HTERT RPE-1 (cell line): ENCODE data around the gene MFSD1.

Experiments used
- in situ Hi-C: fragments of 300-500 bp; cut with MboI; formaldehyde crosslinking; loops from 4 replicates; pipeline ENCODE4 v1.14.3; 2020; ENCODE audit warnings: low sequenced_read_pairs

MFSD1 gene

DNA sequence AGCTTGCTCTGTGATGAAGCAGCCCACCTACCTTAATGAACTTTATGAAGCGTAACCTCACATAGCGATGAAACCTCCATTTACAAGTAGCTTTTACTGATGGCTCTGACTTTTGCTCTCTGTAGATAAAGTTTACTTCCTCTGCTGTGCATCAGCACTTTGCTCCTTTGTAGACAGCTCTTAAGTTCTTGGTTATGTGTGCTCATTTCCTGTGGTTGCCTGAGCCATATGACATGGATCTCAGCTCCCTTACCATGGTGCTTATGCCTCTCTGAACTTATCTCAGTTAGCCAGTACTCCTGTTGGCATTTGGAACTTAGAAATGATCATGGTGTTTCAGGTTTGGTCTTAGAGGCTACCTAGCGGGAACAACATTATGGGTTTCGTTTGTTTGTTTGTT, 7.8 kb downstream of the MFSD1 start:
- in situ Hi-C loops = no loop called here

DNA sequence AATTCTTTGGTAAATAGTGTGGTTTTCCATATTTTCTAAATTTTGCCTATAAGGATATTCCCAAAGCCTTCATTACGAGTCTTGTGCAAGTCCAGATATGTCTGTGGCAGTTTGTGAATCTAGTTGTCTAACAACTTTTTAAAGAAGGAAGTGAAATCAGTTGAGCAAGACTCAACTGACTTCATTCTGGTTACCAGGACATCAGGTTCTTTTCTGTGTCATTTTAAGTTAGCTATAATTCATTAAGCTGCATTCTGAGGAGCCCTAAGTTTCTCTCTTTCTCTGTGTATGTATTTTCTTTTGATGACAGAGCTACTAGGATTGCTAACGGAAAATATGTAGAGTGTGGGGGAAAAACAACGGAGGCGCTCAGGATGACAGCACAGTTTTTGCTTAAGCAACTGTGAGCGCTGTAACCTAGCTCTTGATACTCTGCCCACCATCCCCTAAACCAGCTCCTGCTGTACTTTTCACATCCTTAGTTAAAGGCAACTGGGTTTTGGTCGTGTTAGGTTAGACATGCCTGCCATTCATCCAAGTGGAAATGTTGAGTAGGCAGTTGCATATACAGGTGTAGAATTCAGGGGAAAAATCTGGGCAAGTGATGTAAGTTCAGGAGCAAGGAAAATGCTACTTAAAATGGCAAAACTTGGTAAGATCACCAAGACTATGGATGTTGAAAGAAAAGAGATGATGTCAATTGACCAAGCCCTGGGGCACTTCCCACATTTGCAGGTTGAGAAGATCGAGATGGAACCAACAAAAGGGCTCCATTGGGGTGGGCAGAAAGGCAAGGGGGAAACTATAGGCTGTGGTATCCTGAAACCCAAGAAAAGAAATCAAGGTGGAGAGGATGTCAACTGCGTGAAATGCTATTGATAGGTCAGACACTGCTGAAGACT, 9.2 kb downstream of the MFSD1 start:
- in situ Hi-C loops = no loop called here

DNA sequence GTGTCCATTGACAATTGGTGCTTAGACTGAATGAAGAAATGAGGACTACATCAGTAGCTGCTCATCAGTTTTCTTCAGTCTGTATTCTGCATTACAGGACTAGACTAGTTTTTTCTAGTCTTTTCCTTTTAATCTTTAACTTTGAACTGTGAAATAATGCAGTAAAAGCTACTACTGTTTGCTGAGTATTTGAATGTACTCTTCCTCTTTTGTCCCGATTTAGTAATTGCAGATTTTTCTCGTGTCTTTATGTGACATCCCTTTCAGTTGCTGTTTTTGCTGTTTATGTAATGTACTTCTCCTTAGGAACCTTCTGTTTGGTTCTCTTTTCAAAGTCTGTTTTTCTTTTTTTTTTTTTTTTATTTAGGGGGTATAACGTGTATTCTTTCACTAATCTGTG, 17.4 kb downstream of the MFSD1 start:
- in situ Hi-C loops = no loop called here

DNA sequence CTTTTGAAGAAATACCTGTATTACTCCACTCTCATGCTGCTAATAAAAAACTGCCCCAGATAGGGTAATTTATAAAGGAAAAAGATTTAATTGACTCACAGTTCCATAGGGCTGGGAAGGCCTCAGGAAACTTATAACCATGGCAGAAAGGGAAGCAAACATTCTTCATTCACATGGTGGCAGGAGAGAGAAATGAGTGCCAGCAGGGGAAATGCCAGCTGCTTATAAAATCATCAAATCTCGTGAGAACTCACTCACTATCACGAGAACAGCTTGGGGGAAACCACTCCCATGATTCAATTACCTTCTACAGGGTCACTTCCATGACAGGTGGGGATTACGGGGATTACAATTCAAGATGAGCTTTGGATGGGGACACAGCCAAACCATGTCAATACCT, 18.7 kb downstream of the MFSD1 start:
- in situ Hi-C loops = no loop called here

DNA sequence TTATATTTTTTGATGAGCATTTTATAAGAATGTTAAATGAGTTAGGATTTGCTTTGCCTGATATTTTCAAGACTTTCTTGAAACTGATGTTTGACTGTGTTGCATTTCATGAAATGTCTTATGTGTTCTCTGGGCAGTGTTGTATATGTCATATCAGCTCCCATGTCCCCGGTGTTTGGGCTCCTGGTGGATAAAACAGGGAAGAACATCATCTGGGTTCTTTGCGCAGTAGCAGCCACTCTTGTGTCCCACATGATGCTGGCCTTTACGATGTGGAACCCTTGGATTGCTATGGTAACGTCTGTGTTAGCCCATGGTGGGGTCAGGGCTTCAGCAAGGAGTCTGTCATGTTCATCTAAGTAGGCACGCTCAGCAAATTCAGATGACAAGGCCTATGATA, 20.0 kb downstream of the MFSD1 start:
- in situ Hi-C loops = no loop called here

DNA sequence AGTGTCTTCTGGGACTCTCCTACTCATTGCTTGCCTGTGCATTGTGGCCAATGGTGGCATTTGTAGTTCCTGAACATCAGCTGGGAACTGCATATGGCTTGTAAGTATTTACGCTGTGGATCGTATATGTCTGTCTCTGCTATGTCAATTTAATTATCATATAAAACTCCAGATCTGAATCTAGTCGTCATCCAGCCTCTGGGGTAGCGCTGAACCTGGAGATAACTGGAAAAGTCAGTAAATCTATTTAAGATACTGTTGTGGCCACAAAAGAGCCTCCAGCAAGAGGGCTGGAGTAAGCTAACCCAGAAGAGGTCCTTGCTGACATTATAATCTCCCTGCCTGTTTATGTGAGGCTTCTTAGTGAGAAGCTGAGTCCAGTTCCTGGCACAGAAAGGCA, 21.6 kb downstream of the MFSD1 start:
- in situ Hi-C loops = no loop called here

DNA sequence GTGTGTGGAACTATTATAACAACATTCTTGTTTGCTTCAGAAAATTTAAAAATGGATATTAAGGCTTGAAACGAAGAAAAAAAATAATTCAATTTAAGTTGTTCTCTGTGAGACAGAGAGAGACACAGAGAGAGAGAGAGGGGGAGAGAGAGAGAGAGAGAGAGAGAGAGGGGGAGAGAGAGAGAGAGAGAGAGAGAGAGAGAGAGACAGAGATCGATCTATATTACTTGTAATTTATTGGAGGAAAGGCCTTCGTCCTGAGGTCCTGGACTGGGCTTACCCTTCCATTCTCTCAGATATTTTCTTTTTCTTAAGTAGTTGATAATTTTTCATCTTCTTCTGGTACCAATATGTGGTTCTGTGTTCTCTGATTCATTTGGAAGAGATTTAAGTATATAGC, 25.9 kb downstream of the MFSD1 start:
- in situ Hi-C loops = loop anchor here (25.0 kb wide), 1 partner anchor 435 kb away; no protein-coding TSS in a partner anchor

DNA sequence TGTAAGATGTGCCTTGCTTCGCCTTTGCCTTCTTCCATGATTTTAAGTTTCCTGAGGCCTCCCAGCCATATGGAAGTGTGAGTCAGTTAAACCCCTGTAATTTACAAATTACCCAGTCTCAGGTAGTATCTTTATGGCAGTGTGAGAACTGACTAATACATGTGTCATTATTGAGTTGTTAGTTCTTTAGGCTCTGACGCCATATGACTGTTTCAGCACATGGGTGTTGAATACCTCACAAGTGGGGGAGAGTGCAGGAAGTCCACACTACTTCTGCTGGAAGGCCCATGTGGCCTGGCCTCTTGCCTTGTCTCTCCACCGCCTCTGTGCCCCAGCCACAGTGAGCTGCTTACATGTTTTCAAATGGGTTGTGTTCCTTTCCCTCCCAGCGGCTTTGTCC, 28.5 kb downstream of the MFSD1 start:
- in situ Hi-C loops = loop anchor here (25.0 kb wide), 1 partner anchor 432 kb away; no protein-coding TSS in a partner anchor

DNA sequence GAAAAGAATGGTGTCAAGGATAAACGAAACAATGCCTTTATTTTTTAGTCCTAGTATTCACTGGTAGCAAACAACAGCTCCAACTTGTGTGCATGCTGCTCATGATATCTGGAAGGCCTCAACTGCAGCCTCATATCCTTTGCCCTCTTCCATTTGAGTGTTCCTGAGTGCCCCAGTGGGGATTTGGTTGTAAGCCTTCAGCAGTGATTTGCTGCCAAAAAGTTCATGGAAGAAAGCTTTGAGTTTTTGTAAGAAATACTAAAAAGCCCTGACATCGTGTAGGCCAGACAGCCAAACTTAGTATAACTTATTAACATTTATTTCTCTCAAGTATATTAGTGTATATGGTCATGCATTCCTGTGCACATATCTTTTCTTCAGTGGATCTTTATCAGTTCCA, 30.0 kb downstream of the MFSD1 start:
- in situ Hi-C loops = loop anchor here (25.0 kb wide), 1 partner anchor 430 kb away; no protein-coding TSS in a partner anchor

DNA sequence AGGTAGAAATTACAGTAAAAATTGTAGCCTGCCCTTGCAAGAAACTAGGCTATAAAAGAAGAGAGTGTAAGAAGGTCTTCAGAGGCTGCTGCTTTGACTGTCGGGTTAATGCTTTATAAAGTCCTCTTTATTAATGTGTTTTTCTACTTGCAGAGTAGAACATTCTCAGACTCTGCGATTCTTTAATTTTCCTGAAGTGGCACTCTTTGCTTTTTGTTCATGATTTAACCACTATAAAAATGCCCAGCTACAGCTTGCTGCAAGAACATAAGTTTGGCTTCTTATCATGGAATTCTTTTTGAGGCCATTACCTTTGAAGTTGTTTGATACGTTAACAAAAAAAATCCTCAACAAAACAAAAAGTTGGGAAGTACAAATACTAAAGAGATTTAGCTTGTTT, 33.8 kb downstream of the MFSD1 start:
- in situ Hi-C loops = loop anchor here (25.0 kb wide), 1 partner anchor 427 kb away; no protein-coding TSS in a partner anchor

DNA sequence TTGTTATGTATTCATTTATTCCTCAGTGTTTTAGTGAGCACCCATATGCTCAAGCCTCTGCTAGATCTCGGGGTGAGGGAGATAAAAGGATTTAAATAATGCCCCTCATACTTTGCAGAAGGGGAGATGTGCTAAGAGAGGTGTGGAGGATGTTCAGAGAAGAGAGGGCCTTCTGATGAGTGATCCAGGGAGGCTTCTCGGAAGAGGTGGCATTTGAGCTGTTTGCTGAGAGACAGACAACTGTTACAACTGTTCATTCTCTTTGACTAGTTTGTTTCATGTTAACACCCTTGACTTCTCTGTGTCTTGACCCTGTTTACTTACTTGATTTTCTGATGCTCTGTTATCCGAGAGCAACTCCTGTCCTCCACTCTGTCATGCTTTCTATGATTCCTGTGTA, 34.5 kb downstream of the MFSD1 start:
- in situ Hi-C loops = loop anchor here (25.0 kb wide), 1 partner anchor 426 kb away; no protein-coding TSS in a partner anchor

DNA sequence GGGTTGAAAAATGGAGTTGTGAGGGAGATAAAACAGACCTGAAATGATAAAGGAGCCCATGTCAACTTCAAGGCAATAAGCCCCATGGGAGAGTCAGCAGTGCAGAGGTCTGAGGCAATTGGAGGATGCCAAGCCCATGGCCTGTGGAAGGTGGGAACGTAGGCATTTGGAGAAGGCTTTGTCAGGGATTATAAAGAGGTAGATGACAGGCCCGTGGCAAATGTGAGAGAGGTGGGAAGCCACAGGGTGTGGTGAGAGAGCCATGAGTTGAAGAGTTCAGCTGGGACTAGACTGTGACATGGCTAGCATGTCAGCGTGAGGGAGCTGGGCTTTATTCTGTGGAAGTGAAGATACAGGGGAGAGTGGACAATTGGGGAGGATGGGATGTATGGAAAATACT, 35.4 kb downstream of the MFSD1 start:
- in situ Hi-C loops = loop anchor here (25.0 kb wide), 1 partner anchor 425 kb away; no protein-coding TSS in a partner anchor

DNA sequence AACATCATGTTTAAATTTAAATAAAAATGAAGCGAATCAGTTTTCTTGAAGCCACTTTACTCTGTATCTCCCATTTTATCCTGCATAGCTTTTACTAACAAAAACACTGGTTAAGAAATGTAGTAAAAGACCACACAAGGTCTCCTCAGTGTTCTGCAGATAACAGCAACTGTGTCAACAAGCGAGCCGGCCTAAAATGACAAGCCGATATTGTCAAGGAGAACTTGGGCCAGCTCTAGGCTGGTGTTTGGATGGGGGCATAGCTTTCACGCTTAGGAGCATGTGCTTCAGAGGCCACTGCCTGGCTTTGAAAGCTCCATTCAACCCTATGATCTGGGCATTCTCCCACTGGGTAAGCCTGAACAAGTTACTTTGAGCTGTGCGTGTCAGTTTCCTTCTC, 38.1 kb downstream of the MFSD1 start:
- in situ Hi-C loops = loop anchor here (25.0 kb wide), 1 partner anchor 422 kb away; no protein-coding TSS in a partner anchor

DNA sequence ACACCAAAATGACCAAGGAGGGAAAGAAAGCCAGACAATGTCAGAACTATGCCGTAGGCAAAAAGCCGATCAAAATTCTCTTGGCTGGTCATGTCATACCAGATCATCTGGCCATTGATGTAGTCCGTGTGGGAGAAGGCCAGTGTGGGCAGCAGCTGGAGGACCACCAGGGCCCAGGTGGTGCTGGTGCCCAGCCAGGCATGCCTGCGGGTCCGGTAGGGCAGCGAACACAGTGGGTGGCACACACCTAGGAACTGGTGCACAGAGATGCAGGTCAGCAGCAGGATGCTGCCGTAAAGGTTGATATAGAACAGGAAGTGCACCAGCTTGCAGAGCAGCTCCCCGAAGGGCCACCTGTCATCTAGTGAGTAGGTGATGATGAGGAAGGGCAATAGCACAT, 39.5 kb downstream of the MFSD1 start:
- in situ Hi-C loops = loop anchor here (25.0 kb wide), 1 partner anchor 421 kb away; no protein-coding TSS in a partner anchor

DNA sequence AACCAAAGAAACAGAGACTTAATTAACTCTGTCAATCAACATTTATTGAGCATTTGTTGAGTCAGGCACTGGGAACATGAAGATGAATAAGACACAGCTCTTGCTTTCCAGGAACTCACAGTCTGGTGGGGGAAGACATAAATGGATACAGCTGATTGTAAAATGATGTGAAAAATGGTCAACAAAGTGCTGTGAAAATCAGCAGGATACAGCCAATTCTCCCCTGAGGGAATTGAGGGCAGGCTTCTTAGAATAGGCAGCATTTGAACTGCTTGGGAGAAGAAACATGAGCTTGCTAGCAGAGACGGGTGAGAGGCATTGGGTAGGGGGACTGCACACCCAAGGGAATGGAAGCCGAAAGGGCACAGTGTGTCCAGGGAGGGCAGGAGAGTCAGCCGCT, 41.1 kb downstream of the MFSD1 start:
- in situ Hi-C loops = loop anchor here (25.0 kb wide), 1 partner anchor 419 kb away; no protein-coding TSS in a partner anchor

DNA sequence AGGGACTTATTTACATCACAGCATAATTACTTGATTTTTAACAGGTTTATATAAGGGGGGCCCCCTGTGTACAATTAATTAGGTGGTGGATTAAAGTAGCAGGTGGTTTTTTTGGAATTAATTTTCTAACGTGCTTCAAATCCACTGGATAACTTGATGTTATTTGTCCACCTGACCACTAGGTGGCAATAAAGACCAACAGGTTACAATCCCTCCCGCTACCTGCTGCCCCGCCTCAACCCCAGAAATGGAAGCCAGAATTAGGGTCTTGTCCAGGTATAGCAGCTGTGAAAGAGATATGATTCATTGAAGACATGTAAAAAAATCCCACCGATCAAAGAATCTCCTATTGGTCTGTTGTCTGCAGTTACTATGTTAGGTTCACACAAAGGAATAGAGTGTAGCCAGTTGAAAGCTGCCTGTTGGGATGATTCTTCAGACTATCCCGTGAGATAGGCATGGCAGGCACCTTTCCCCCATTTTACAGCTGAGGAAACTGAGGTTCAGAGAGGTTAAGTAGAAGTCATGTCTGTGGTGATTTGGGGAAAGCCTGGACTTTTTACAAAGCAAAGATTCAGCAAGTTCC, 44.0 kb downstream of the MFSD1 start:
- in situ Hi-C loops = loop anchor here (25.0 kb wide), 1 partner anchor 416 kb away; no protein-coding TSS in a partner anchor

DNA sequence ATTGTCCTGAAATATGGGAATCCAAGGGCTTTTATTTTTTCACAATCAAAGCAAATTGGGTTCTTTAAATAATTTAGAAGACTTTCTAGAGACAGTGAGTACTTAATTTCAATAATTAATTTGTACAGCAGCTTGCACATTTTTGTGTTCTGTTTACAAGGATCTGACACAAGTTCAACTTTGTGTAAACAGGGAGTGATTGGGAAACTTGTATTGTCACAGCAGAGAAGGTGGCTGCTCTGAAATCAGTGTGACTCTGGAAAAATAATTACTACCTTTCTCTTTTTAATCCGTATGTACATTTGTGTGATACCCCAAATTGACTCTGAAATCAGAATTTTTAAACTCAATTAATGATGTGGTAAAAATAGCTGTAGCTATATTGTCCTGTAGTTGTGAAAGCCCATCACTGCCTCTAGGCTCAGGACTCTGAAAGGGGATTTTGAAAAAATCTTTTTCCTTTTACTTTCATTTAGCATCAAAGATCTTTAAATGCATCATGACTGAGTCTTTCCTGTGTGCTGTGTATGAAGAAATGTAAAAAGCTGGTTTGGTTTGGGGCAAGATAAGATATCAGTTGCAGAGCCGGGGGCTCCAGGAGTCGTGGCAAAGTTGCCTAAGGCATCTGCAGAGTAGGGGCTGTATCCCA, 45.1 kb downstream of the MFSD1 start:
- in situ Hi-C loops = loop anchor here (25.0 kb wide), 1 partner anchor 415 kb away; no protein-coding TSS in a partner anchor

DNA sequence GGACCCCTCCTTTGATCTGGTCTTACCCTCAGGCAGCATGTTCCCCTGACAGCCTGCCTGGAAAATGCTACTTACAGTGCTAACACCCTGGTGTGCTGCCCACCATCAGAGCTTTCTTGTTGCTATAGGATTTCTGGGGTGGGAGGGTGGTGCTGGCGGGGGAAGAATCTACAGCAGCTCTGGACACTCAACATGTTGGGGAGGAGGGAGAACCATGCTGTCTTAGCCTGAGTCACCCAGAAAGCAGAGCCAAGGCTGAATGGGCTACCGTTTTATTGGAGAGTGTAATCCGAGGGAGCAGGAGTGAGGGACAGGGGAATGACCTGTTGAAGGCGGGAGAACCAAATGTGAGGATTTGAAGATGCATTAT, 45.6 kb downstream of the MFSD1 start:
- in situ Hi-C loops = loop anchor here (25.0 kb wide), 1 partner anchor 415 kb away; no protein-coding TSS in a partner anchor

DNA sequence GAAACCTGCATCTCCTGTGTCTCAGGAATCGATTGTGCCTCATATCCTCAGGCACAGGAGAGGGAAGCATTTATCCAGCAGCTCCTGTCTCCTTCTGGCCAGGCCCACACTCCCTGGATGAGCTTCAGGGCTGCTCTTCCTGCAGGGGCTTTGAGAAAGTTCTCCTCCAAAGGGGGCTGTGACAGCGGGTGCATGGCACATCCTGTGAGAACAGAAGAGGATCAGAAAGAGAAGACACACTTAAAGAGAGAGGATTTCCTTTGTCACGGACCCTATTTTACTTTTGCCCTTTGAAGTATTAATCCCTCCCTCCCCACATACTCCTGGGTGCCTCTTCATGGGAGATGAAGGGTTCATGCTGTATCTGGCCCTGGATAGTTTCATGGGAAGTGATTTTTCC, 46.0 kb downstream of the MFSD1 start:
- in situ Hi-C loops = loop anchor here (25.0 kb wide), 1 partner anchor 414 kb away; no protein-coding TSS in a partner anchor

DNA sequence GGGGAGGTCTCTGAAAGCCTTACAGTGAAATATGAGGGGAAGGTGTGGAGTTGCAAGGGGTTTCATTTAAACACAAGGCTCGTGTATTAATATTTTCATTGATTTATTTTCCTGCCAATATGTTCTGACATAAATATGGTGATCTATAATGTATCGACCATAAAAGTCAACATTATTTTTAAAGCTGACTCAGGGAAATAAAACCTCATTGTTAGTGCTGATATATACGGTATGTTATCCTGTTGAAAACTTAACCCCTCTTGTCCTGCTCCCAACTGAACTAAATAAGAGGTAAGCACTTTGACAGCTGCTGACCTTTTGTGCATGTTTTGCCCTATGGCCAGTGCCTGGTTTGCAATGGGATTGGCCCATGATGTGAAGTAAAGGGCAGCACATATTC, 47.9 kb downstream of the MFSD1 start:
- in situ Hi-C loops = loop anchor here (25.0 kb wide), 1 partner anchor 413 kb away; no protein-coding TSS in a partner anchor

DNA sequence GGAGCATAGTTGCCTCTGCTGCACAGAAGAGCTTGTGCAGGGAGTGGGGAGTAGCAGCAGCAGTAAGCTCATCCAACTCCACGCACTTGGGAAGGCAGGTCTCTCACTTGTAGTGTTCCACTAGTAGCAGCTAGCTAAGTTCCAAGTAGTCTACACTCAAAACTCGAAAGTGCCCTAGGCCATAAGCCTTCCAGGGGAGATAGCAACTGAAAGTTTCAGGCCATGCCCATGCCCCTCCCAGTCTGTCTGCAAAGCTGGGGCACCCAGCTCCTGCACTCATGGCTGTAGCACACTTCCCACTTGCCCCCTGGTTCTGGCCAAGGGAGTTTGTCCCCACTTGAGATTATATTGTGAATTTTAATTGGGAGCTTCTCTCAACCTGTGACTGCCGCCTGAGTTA, 57.5 kb downstream of the MFSD1 start:
- in situ Hi-C loops = no loop called here
